IPS DF 6.9 (cell line): ENCODE measurements around the gene ILF2.
"Not testable (repeated sequence)": the region's sequence is repeated elsewhere in the genome, so short reads cannot be mapped to it uniquely, and the experiment has no call there.

Experiments used
- DNase-seq: peaks from one replicate; pipeline ENCODE4 v3.0.0-alpha.2; 2013; ENCODE audit warnings: low read depth, low spot score
- H3K27ac ChIP-seq: one replicate; pipeline ENCODE4 v1.5.1; 2013; ENCODE audit warnings: low read length, control low read depth
- H3K27me3 ChIP-seq: 2 replicates; pipeline ENCODE4 v1.6.1; 2013; ENCODE audit warnings: mild to moderate bottlenecking, low read length; ENCODE audit not compliant: control insufficient read depth, insufficient read depth
- H3K36me3 ChIP-seq: 2 replicates; pipeline ENCODE4 v1.6.1; 2013; ENCODE audit warnings: low read length; ENCODE audit not compliant: control insufficient read depth, insufficient read depth
- H3K4me1 ChIP-seq: 2 replicates; pipeline ENCODE4 v1.6.1; 2013; ENCODE audit warnings: low read length; ENCODE audit not compliant: control insufficient read depth, insufficient read depth
- H3K4me3 ChIP-seq: 2 replicates; pipeline ENCODE4 v1.5.1; 2013; ENCODE audit warnings: mild to moderate bottlenecking, low read length
- H3K9me3 ChIP-seq: 2 replicates; pipeline ENCODE4 v1.6.1; 2013; ENCODE audit warnings: low read length, inconsistent platforms; ENCODE audit not compliant: control insufficient read depth, insufficient read depth
- WGBS: extraction: QIAGEN DNeasy Blood & Tissue Kit; methylation state at CpG from one replicate; pipeline ENCODE4 v1.1.7; 2013; ENCODE audit warnings: mixed read lengths, missing lambda C conversion rate; ENCODE audit not compliant: insufficient read length, insufficient coverage; 5-methylcytosine and 5-hydroxymethylcytosine counted together

Gene ILF2

GRCh38 chr1:153649137-153649862, 21.5 kb downstream of the ILF2 start:
- Histone ChIP-seq H3K4me3 (no peak overlapping the region), H3K4me1 (no peaks in the 10 kb centered on the region), H3K27me3 (no peaks in the 10 kb centered on the region), H3K36me3 (peaks cover 7% of the 10 kb centered on the region; the same call in 1 of the 2 replicates), H3K9me3 (no peaks in the 10 kb centered on the region), H3K27ac (no peak overlapping the region)
- DNase-seq: no peak
- WGBS: no CpG with 5 or more reads among the region's 3 CpGs

GRCh38 chr1:153648000-153648643, 22.7 kb downstream of the ILF2 start:
- H3K4me3 ChIP-seq: no peak overlapping the region
- H3K36me3 ChIP-seq: peaks cover 12% of the 10 kb centered on the region; the same call in 1 of the 2 replicates
- H3K27me3 ChIP-seq: no peaks in the 10 kb centered on the region
- no peaks in the 10 kb centered on the region for H3K4me1 ChIP-seq
- DNase-seq: no peak
- no peaks in the 10 kb centered on the region for H3K9me3 ChIP-seq
- WGBS: no CpG with 5 or more reads among the region's 10 CpGs
- H3K27ac ChIP-seq: no peak overlapping the region

GRCh38 chr1:153647346-153647714, 23.5 kb downstream of the ILF2 start:
- Histone ChIP-seq H3K4me3 (no peak overlapping the region), H3K4me1 (no peaks in the 10 kb centered on the region), H3K9me3 (no peaks in the 10 kb centered on the region), H3K27me3 (no peaks in the 10 kb centered on the region), H3K36me3 (peaks cover 16% of the 10 kb centered on the region; the same call in 1 of the 2 replicates), H3K27ac (no peak overlapping the region)
- DNase-seq: no peak
- no CpG with 5 or more reads among the region's 2 CpGs for WGBS

GRCh38 chr1:153646672-153647345, 24.0 kb downstream of the ILF2 start:
- no peaks in the 10 kb centered on the region for H3K9me3 ChIP-seq
- no peaks in the 10 kb centered on the region for H3K27me3 ChIP-seq
- H3K4me1 ChIP-seq: no peaks in the 10 kb centered on the region
- no peak for DNase-seq
- no peak overlapping the region for H3K27ac ChIP-seq
- H3K36me3 ChIP-seq: peaks cover 21% of the 10 kb centered on the region; the same call in 1 of the 2 replicates
- H3K4me3 ChIP-seq: no peak overlapping the region
- no CpG with 5 or more reads among the region's 5 CpGs for WGBS

- Histone ChIP-seq H3K9me3 (no peaks in the 10 kb centered on the region), H3K27me3 (no peaks in the 10 kb centered on the region), H3K27ac (no peak overlapping the region), H3K4me3 (no peak overlapping the region), H3K4me1 (no peaks in the 10 kb centered on the region), H3K36me3 (peaks cover 41% of the 10 kb centered on the region)
- DNase-seq: no peak
Observed at GRCh38 chr1:153643816-153644215, 27.0 kb downstream of the ILF2 start.

GRCh38 chr1:153643100-153643499, 27.7 kb downstream of the ILF2 start:
- DNase-seq: no peak
- H3K27me3 ChIP-seq: no peaks in the 10 kb centered on the region
- peaks cover 44% of the 10 kb centered on the region for H3K36me3 ChIP-seq
- no peak overlapping the region for H3K4me3 ChIP-seq
- H3K27ac ChIP-seq: no peak overlapping the region
- H3K9me3 ChIP-seq: no peaks in the 10 kb centered on the region
- no peaks in the 10 kb centered on the region for H3K4me1 ChIP-seq
- no CpG with 5 or more reads among the region's 11 CpGs for WGBS

GRCh38 chr1:153642161-153642560, 28.6 kb downstream of the ILF2 start:
- H3K36me3 ChIP-seq: peaks cover 49% of the 10 kb centered on the region
- H3K9me3 ChIP-seq: no peaks in the 10 kb centered on the region
- no peak overlapping the region for H3K4me3 ChIP-seq
- no peak overlapping the region for H3K27ac ChIP-seq
- no peaks in the 10 kb centered on the region for H3K4me1 ChIP-seq
- WGBS: no CpG with 5 or more reads among the region's 11 CpGs
- H3K27me3 ChIP-seq: no peaks in the 10 kb centered on the region
- DNase-seq: no peak

- Histone ChIP-seq H3K9me3 (no peaks in the 10 kb centered on the region), H3K36me3 (peaks cover 52% of the 10 kb centered on the region), H3K4me3 (no peak overlapping the region), H3K4me1 (no peaks in the 10 kb centered on the region), H3K27ac (no peak overlapping the region), H3K27me3 (no peaks in the 10 kb centered on the region)
- no CpG with 5 or more reads among the region's 6 CpGs for WGBS
- no peak for DNase-seq
Observed at GRCh38 chr1:153640861-153641260, 29.9 kb downstream of the ILF2 start.

- H3K27me3 ChIP-seq, H3K4me3 ChIP-seq, DNase-seq, H3K4me1 ChIP-seq, H3K9me3 ChIP-seq, H3K27ac ChIP-seq: not testable (repeated sequence)
- no CpG with 5 or more reads among the region's 5 CpGs for WGBS
- H3K36me3 ChIP-seq: peaks cover 51% of the 10 kb centered on the region
Observed at GRCh38 chr1:153640213-153640612, 30.6 kb downstream of the ILF2 start.

- Histone ChIP-seq H3K9me3 (no peaks in the 10 kb centered on the region), H3K36me3 (peaks cover 47% of the 10 kb centered on the region), H3K27ac (no peak overlapping the region), H3K4me1 (peaks cover 1% of the 10 kb centered on the region; the same call in 1 of the 2 replicates), H3K27me3 (no peaks in the 10 kb centered on the region), H3K4me3 (no peak overlapping the region)
- no peak for DNase-seq
- WGBS: no CpG with 5 or more reads among the region's 3 CpGs
Observed at GRCh38 chr1:153639280-153639679, 31.5 kb downstream of the ILF2 start.
